Esophagus muscularis mucosa (tissue), 4 donors: Measurements from ENCODE around the gene APH1B. TPM values are rescaled to one million over a fixed set of nuclear protein-coding genes. Genes with fewer than 3 reads are reported as not detected.

Source experiments
- DNase-seq: peaks from one replicate; pipeline ENCODE4 v3.0.0-alpha.2; 2017; ENCODE audit errors: extremely low spot score
- H3K27ac ChIP-seq, 4 donors: fragments of 200-600 bp; sonication (generic); replicated peaks in 1 of 4; 1 replicate in 3 of 4; 2 replicates in 1 of 4; pipeline ENCODE4 v1.5.1; 2016 to 2019; ENCODE audit warnings: mild to moderate bottlenecking in 1 of 4
- H3K27me3 ChIP-seq, 4 donors: fragments of 200-600 bp; sonication (generic); one replicate each; pipeline versions ENCODE4 v1.5.1 to v1.6.0; 2016 to 2019
- H3K36me3 ChIP-seq, 4 donors: fragments of 200-600 bp; sonication (generic); one replicate each; pipeline ENCODE4 v1.5.1; 2016 to 2019
- H3K4me1 ChIP-seq, 4 donors: fragments of 200-600 bp; sonication (generic); one replicate each; pipeline ENCODE4 v1.5.1; 2016 to 2019
- H3K4me3 ChIP-seq, 4 donors: fragments of 200-600 bp; sonication (generic); 1 replicate in 2 of 4; 2 replicates in 2 of 4; pipeline ENCODE4 v1.5.1; 2016 to 2019; ENCODE audit warnings: mild to moderate bottlenecking in 4 of 4, moderate library complexity in 1 of 4
- H3K9me3 ChIP-seq, 4 donors: fragments of 200-600 bp; sonication (generic); 1 replicate in 3 of 4; 2 replicates in 1 of 4; pipeline ENCODE4 v1.5.1; 2016 to 2019
- EP300 ChIP-seq: sonication (generic); formaldehyde crosslinking; IDR thresholded peaks from one replicate; pipeline ENCODE4 v1.6.1; 2017; ENCODE audit warnings: antibody characterized with exemption
- POLR2A ChIP-seq: fragments of 450-650 bp; IDR thresholded peaks from one replicate; pipeline ENCODE4 v1.6.1; 2017; ENCODE audit warnings: antibody characterized with exemption, moderate library complexity, mild to moderate bottlenecking, low read depth
- POLR2AphosphoS5 ChIP-seq, 2 donors: sonication (generic); formaldehyde crosslinking; IDR thresholded peaks; one replicate each; pipeline ENCODE4 v1.6.1; 2017; ENCODE audit warnings: antibody characterized with exemption in 2 of 2
- WGBS: methylation state at CpG from one replicate; pipeline ENCODE4 v1.1.5; 2018; 5-methylcytosine and 5-hydroxymethylcytosine counted together
- intact Hi-C: fragments of 100-400 bp; cut with DNase I; formaldehyde crosslinking; loops from one replicate; pipeline ENCODE4 v1.15.1; 2023
- total RNA-seq, 4 donors: library from RNA; depleted of rRNA; stranded (reverse); fragments of >200 nt; gene quantifications; one replicate each; pipeline versions ENCODE4 v1.1.0 to v1.2.1, GENCODE V29; 2016
- TF ChIP-seq, protein P1 (sequence below), 3 experiments: fragments of 200-600 bp in 2 of 3; fragments of 450-650 bp in 1 of 3; sonication (generic) in 2 of 3; IDR thresholded peaks; one replicate each; pipeline ENCODE4 v1.5.1; 2017 to 2019; ENCODE audit warnings: antibody characterized with exemption in 3 of 3, mild to moderate bottlenecking in 2 of 3, moderate library complexity in 1 of 3

The APH1B gene
- total RNA-seq, 4 donors from 2014 or later, result 7.5 to 9.4 (median 8.9) TPM

GRCh38 chr15:63256433-63257274, 20.8 kb upstream of the APH1B start:
- no peak overlapping the region for H3K4me3 ChIP-seq
- no peaks in the 10 kb centered on the region for H3K27me3 ChIP-seq
- peaks cover 0 to 9% (median 4%) of the 10 kb centered on the region in 4 donors for H3K4me1 ChIP-seq
- no peak overlapping the region for H3K27ac ChIP-seq
- peaks cover 4 to 44% (median 19%) of the 10 kb centered on the region in 4 donors for H3K36me3 ChIP-seq
- DNase-seq, result no peak
- 59% methylated on average over 5 of the region's 5 CpGs for WGBS
- no peaks in the 10 kb centered on the region for H3K9me3 ChIP-seq
- TF ChIP-seq POLR2AphosphoS5 (IDR thresholded peaks at IDR 0.05) (no peak), EP300 (no peak)
- TF ChIP-seq, protein P1, sequence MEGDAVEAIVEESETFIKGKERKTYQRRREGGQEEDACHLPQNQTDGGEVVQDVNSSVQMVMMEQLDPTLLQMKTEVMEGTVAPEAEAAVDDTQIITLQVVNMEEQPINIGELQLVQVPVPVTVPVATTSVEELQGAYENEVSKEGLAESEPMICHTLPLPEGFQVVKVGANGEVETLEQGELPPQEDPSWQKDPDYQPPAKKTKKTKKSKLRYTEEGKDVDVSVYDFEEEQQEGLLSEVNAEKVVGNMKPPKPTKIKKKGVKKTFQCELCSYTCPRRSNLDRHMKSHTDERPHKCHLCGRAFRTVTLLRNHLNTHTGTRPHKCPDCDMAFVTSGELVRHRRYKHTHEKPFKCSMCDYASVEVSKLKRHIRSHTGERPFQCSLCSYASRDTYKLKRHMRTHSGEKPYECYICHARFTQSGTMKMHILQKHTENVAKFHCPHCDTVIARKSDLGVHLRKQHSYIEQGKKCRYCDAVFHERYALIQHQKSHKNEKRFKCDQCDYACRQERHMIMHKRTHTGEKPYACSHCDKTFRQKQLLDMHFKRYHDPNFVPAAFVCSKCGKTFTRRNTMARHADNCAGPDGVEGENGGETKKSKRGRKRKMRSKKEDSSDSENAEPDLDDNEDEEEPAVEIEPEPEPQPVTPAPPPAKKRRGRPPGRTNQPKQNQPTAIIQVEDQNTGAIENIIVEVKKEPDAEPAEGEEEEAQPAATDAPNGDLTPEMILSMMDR (IDR thresholded peaks at IDR 0.05), result no peak
- intact Hi-C loops, result no loop called here

DNA sequence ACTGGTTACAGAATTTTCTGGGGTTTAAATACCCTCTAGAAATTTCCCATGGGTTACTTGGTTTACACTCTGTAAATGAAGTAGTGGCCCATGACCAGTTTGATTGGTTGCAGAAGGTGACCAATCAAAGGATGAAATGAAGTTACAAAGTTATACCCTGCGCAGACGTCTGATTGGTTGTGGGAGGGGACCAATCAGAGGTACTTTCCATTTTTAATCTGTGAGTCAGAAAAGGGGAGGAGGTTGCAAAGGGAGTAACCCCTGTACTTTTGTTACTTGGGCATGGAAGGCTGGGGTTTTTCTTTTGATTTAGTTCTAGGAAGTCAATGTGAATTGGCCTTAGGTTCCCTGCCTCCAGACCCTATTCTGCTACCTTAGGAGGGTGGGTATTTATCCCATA, 18.7 kb upstream of the APH1B start:
- no peak overlapping the region for H3K27ac ChIP-seq
- WGBS, result 92% methylated on average over 2 of the region's 2 CpGs

DNA sequence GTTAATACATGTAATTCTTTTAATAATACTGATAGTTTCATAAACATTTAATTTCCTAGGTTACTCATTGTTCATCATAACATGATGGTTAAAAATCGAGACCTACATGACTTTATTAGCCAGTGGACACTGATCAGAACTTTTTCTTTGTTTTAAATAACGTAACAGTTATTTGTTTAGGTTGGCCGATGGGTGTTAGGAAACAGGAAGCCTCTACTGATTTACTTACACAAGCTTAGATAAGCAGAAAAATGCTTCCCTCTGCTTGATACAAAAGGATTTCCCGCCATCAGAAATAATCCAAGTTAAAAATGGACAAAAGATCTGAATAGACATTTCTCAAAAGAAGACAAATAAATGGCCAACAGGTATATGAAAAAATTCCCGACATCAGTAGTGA, 16.6 kb upstream of the APH1B start:
- Histone ChIP-seq H3K36me3 (peaks cover 12 to 61% (median 33%) of the 10 kb centered on the region in 4 donors), H3K4me1 (peaks cover 0 to 9% (median 4%) of the 10 kb centered on the region in 4 donors), H3K9me3 (no peaks in the 10 kb centered on the region), H3K27ac (no peak overlapping the region), H3K27me3 (no peaks in the 10 kb centered on the region), H3K4me3 (no peak overlapping the region)
- WGBS, result 81% methylated on average over 5 of the region's 5 CpGs
- TF ChIP-seq POLR2AphosphoS5 (IDR thresholded peaks at IDR 0.05) (no peak), POLR2A (no peak), EP300 (no peak)
- TF ChIP-seq, protein P1 (IDR thresholded peaks at IDR 0.05), result no peak
- intact Hi-C loops, result no loop called here
- no peak for DNase-seq

More for the DNA sequence above, 18.7 kb upstream of the APH1B start:
- H3K9me3 ChIP-seq, result no peaks in the 10 kb centered on the region
- intact Hi-C loops, result no loop called here
- peaks cover 8 to 50% (median 22%) of the 10 kb centered on the region in 4 donors for H3K36me3 ChIP-seq
- no peak for DNase-seq
- TF ChIP-seq POLR2A (no peak), EP300 (no peak), POLR2AphosphoS5 (IDR thresholded peaks at IDR 0.05) (no peak)
- TF ChIP-seq, protein P1 (IDR thresholded peaks at IDR 0.05), result no peak
- H3K27me3 ChIP-seq, result no peaks in the 10 kb centered on the region
- peaks cover 0 to 9% (median 4%) of the 10 kb centered on the region in 4 donors for H3K4me1 ChIP-seq
- no peak overlapping the region for H3K4me3 ChIP-seq

GRCh38 chr15:63261311-63261710, 16.1 kb upstream of the APH1B start:
- TF ChIP-seq POLR2AphosphoS5 (IDR thresholded peaks at IDR 0.05) (no peak), POLR2A (no peak), EP300 (no peak)
- TF ChIP-seq, protein P1 (IDR thresholded peaks at IDR 0.05), result no peak
- DNase-seq, result no peak
- Histone ChIP-seq H3K4me3 (no peak overlapping the region), H3K4me1 (peaks cover 0 to 6% (median 3%) of the 10 kb centered on the region in 4 donors), H3K36me3 (peaks cover 12 to 60% (median 33%) of the 10 kb centered on the region in 4 donors), H3K27me3 (no peaks in the 10 kb centered on the region), H3K9me3 (no peaks in the 10 kb centered on the region), H3K27ac (no peak overlapping the region)
- intact Hi-C loops, result no loop called here
